Putamen (tissue), 1 donor: ENCODE data around the gene CCR8.
A peak's percentile ranks its signal among the peaks of the same experiment; 100 is the strongest.

ENCODE experiments used
- DNase-seq: peaks from one replicate; pipeline ENCODE4 v3.0.0-alpha.2; 2016; ENCODE audit warnings: low spot score

Gene CCR8

GRCh38 chr3:39329493-39329892 lies at the start of gene CCR8:
CCR8 (plus strand) TSS chr3:39329709; CDS start chr3:39332332, 2,623 bp downstream.
- no peak for DNase-seq

- no peak for DNase-seq
Observed at GRCh38 chr3:39279745-39280517, 49.6 kb upstream of the CCR8 start, which contains the start of gene CX3CR1. CX3CR1 (minus strand) TSS chr3:39280036; CDS start chr3:39266509, 13,527 bp downstream.

- no peak for DNase-seq
Observed at GRCh38 chr3:39280571-39280970, 48.9 kb upstream of the CCR8 start.

- DNase-seq, result no peak
Observed at GRCh38 chr3:39281533-39281932, 48.0 kb upstream of the CCR8 start.

GRCh38 chr3:39282057-39282456 lies 47.5 kb upstream of the CCR8 start:
- DNase-seq, result no peak

GRCh38 chr3:39284457-39284881 lies 45.0 kb upstream of the CCR8 start:
- DNase-seq, result no peak

- no peak for DNase-seq
Observed at GRCh38 chr3:39285332-39285731, 44.2 kb upstream of the CCR8 start.

GRCh38 chr3:39286771-39287170 lies 42.7 kb upstream of the CCR8 start:
- no peak for DNase-seq

- DNase-seq, result no peak
Observed at GRCh38 chr3:39287216-39288164, 42.0 kb upstream of the CCR8 start.

GRCh38 chr3:39288300-39288808 lies 41.2 kb upstream of the CCR8 start:
- DNase-seq, result peak; percentile 70

- DNase-seq, result no peak
Observed at GRCh38 chr3:39289107-39289506, 40.4 kb upstream of the CCR8 start.

GRCh38 chr3:39290255-39290654 lies 39.3 kb upstream of the CCR8 start:
- no peak for DNase-seq

GRCh38 chr3:39291903-39292329 lies 37.6 kb upstream of the CCR8 start:
- DNase-seq, result no peak

- DNase-seq, result no peak
Observed at GRCh38 chr3:39292961-39293360, 36.5 kb upstream of the CCR8 start.

- no peak for DNase-seq
Observed at GRCh38 chr3:39294446-39295183, 34.9 kb upstream of the CCR8 start.

GRCh38 chr3:39295184-39295775 lies 34.2 kb upstream of the CCR8 start:
- no peak for DNase-seq

GRCh38 chr3:39296197-39297077 lies 33.1 kb upstream of the CCR8 start:
- no peak for DNase-seq

GRCh38 chr3:39299279-39299678 lies 30.2 kb upstream of the CCR8 start:
- no peak for DNase-seq

GRCh38 chr3:39302178-39302577 lies 27.3 kb upstream of the CCR8 start:
- DNase-seq, result no peak

GRCh38 chr3:39313289-39313688 lies 16.2 kb upstream of the CCR8 start:
- no peak for DNase-seq
